ENCODE results near the gene KRT4. TPM values are rescaled to one million over a fixed set of nuclear protein-coding genes. Genes with fewer than 3 reads are reported as not detected.

KRT4 gene
- polyA plus RNA-seq, 1 donor from 2014 or later: not detected

DNA sequence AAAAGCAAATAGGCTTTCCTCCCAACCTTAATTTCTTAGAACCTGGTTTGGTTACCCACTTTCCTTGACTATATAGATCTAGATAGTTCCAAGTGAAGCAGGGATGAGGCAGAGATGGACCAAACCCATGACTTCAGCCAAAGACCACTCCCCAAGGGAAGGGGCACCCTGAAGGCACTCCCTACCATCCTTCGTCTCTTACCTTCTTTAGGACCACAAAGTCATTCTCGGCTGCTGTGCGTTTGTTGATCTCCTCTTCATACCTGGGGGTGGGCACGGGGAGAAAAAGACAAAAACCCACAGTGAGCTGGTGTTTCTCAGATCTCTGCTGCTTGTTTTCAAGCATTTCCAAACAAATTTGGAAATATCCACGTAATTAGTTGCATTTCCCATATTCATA lies 3.4 kb downstream of the KRT4 start:
- no peak overlapping the region for H3K4me3 ChIP-seq (ENCODE audit: low read length)
- no peaks in the 10 kb centered on the region for H3K36me3 ChIP-seq (ENCODE audit: insufficient read depth, low read length)
- no peaks in the 10 kb centered on the region for H3F3A ChIP-seq (ENCODE audit: insufficient read depth, low read length, poor library complexity, severe bottlenecking)
- no peaks in the 10 kb centered on the region for H3K27me3 ChIP-seq (ENCODE audit: insufficient read depth, low read depth, low read length)
- no peaks in the 10 kb centered on the region for H4K20me1 ChIP-seq (ENCODE audit: insufficient read depth)
- TF ChIP-seq RAD21 (conservative IDR thresholded peaks at IDR 0.05) (no peak), MXI1 (conservative IDR thresholded peaks at IDR 0.05; ENCODE audit: poor library complexity, severe bottlenecking) (no peak), SMC3 (conservative IDR thresholded peaks at IDR 0.05; ENCODE audit: poor library complexity) (no peak), EP300 (conservative IDR thresholded peaks at IDR 0.05; ENCODE audit: poor library complexity, severe bottlenecking) (no peak), TAF1 (IDR thresholded peaks at IDR 0.05; ENCODE audit: low read depth) (no peak)
- TF ChIP-seq, protein P1, sequence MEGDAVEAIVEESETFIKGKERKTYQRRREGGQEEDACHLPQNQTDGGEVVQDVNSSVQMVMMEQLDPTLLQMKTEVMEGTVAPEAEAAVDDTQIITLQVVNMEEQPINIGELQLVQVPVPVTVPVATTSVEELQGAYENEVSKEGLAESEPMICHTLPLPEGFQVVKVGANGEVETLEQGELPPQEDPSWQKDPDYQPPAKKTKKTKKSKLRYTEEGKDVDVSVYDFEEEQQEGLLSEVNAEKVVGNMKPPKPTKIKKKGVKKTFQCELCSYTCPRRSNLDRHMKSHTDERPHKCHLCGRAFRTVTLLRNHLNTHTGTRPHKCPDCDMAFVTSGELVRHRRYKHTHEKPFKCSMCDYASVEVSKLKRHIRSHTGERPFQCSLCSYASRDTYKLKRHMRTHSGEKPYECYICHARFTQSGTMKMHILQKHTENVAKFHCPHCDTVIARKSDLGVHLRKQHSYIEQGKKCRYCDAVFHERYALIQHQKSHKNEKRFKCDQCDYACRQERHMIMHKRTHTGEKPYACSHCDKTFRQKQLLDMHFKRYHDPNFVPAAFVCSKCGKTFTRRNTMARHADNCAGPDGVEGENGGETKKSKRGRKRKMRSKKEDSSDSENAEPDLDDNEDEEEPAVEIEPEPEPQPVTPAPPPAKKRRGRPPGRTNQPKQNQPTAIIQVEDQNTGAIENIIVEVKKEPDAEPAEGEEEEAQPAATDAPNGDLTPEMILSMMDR (IDR thresholded peaks at IDR 0.05; ENCODE audit: poor library complexity, severe bottlenecking): no peak
- TF ChIP-seq, protein P2, sequence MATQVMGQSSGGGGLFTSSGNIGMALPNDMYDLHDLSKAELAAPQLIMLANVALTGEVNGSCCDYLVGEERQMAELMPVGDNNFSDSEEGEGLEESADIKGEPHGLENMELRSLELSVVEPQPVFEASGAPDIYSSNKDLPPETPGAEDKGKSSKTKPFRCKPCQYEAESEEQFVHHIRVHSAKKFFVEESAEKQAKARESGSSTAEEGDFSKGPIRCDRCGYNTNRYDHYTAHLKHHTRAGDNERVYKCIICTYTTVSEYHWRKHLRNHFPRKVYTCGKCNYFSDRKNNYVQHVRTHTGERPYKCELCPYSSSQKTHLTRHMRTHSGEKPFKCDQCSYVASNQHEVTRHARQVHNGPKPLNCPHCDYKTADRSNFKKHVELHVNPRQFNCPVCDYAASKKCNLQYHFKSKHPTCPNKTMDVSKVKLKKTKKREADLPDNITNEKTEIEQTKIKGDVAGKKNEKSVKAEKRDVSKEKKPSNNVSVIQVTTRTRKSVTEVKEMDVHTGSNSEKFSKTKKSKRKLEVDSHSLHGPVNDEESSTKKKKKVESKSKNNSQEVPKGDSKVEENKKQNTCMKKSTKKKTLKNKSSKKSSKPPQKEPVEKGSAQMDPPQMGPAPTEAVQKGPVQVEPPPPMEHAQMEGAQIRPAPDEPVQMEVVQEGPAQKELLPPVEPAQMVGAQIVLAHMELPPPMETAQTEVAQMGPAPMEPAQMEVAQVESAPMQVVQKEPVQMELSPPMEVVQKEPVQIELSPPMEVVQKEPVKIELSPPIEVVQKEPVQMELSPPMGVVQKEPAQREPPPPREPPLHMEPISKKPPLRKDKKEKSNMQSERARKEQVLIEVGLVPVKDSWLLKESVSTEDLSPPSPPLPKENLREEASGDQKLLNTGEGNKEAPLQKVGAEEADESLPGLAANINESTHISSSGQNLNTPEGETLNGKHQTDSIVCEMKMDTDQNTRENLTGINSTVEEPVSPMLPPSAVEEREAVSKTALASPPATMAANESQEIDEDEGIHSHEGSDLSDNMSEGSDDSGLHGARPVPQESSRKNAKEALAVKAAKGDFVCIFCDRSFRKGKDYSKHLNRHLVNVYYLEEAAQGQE (IDR thresholded peaks at IDR 0.05; ENCODE audit: borderline replicate concordance): no peak
- no peak overlapping the region for H2AFZ ChIP-seq (ENCODE audit: low read depth, low read length)
- no peaks in the 10 kb centered on the region for H3K79me2 ChIP-seq (replicated peaks; ENCODE audit: insufficient read depth, low read length)
- H3K4me2 ChIP-seq (ENCODE audit: low read length): no peak overlapping the region
- H3K9ac ChIP-seq (ENCODE audit: low read length): no peak overlapping the region
- H3K9me2 ChIP-seq (ENCODE audit: insufficient read depth, low read length): no peaks in the 10 kb centered on the region
- H3K27ac ChIP-seq (ENCODE audit: low read length): no peak overlapping the region
- no peaks in the 10 kb centered on the region for H3K9me3 ChIP-seq (ENCODE audit: low read length)

DNA sequence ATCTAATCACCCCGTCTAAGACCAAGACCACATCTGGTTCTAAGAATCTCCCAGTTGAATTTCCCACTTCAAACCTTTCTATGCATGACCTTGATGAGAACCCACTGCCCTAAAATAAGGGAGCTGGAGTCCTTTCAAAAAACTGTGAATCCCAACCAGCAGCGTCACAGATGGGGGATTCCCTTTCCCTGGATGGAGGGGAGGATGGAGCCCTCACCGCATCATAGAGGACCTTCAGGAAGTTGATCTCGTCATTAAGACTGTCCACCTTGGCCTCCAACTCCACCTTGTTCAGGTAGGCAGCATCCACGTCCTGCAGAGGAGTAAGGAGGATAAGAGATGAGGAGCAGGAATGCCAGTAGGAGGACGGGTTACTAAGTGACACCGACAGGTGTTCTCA lies 4.8 kb downstream of the KRT4 start:
- Histone ChIP-seq H3K4me2 (ENCODE audit: low read length) (no peak overlapping the region), H3K9ac (ENCODE audit: low read length) (no peak overlapping the region), H3K79me2 (replicated peaks; ENCODE audit: insufficient read depth, low read length) (no peaks in the 10 kb centered on the region), H3K9me2 (ENCODE audit: insufficient read depth, low read length) (no peaks in the 10 kb centered on the region), H2AFZ (ENCODE audit: low read depth, low read length) (no peak overlapping the region), H3F3A (ENCODE audit: insufficient read depth, low read length, poor library complexity, severe bottlenecking) (no peaks in the 10 kb centered on the region), H3K27me3 (ENCODE audit: insufficient read depth, low read depth, low read length) (no peaks in the 10 kb centered on the region), H3K4me3 (ENCODE audit: low read length) (no peak overlapping the region), H3K36me3 (ENCODE audit: insufficient read depth, low read length) (no peaks in the 10 kb centered on the region), H4K20me1 (ENCODE audit: insufficient read depth) (no peaks in the 10 kb centered on the region), H3K9me3 (ENCODE audit: low read length) (no peaks in the 10 kb centered on the region), H3K27ac (ENCODE audit: low read length) (no peak overlapping the region)
- no peak for TF ChIP-seq RAD21 (conservative IDR thresholded peaks at IDR 0.05)

DNA sequence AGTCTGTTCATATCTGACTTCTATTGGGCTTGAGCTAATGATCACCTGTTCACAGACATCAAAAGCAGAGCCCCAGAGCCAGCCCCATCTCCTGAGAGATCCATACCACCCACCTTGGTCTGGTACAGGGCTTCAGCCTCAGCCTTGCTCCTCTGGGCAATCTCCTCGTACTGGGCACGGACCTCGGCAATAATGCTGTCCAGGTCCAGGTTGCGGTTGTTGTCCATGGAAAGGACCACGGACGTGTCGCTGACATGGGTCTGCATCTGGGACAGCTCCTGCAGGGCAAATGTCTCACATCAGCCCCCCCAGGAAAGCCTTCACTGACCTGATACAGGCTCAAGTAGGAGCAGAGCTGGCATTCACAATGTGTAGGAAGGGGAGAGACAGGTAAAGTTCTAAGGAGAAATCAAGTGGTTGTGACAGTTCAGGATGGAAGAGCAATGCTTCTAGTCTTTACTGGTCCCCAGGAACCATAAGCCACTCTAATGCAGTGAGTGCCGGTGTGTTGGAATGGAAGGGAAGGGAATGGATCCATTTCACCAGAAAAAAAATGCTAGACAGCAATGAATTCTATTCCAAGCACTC lies 5.2 kb downstream of the KRT4 start:
- no peak for TF ChIP-seq SMC3 (conservative IDR thresholded peaks at IDR 0.05; ENCODE audit: poor library complexity)
- TF ChIP-seq EZH2 (IDR thresholded peaks at IDR 0.05; ENCODE audit: borderline replicate concordance, insufficient read depth, low read length, poor library complexity, severe bottlenecking): no peak
- TF ChIP-seq RAD21 (conservative IDR thresholded peaks at IDR 0.05): no peak
- TF ChIP-seq, protein P1 (IDR thresholded peaks at IDR 0.05; ENCODE audit: poor library complexity, severe bottlenecking): no peak
- TF ChIP-seq MXI1 (conservative IDR thresholded peaks at IDR 0.05; ENCODE audit: poor library complexity, severe bottlenecking): no peak
- TF ChIP-seq TAF1 (IDR thresholded peaks at IDR 0.05; ENCODE audit: low read depth): no peak
- no peak for TF ChIP-seq POLR2AphosphoS5 (IDR thresholded peaks at IDR 0.05)
- Histone ChIP-seq H3K36me3 (ENCODE audit: insufficient read depth, low read length) (no peaks in the 10 kb centered on the region), H3K9ac (ENCODE audit: low read length) (no peak overlapping the region), H3F3A (ENCODE audit: insufficient read depth, low read length, poor library complexity, severe bottlenecking) (no peaks in the 10 kb centered on the region), H3K4me2 (ENCODE audit: low read length) (no peak overlapping the region), H3K79me2 (replicated peaks; ENCODE audit: insufficient read depth, low read length) (no peaks in the 10 kb centered on the region), H4K20me1 (ENCODE audit: insufficient read depth) (no peaks in the 10 kb centered on the region), H3K9me2 (ENCODE audit: insufficient read depth, low read length) (no peaks in the 10 kb centered on the region), H3K9me3 (ENCODE audit: low read length) (no peaks in the 10 kb centered on the region), H3K4me3 (ENCODE audit: low read length) (no peak overlapping the region), H2AFZ (ENCODE audit: low read depth, low read length) (no peak overlapping the region), H3K27ac (ENCODE audit: low read length) (no peak overlapping the region), H3K27me3 (ENCODE audit: insufficient read depth, low read depth, low read length) (no peaks in the 10 kb centered on the region)

Data from neural cell (in vitro differentiated cells).